ENCODE results near the gene CDS2.

DNA sequence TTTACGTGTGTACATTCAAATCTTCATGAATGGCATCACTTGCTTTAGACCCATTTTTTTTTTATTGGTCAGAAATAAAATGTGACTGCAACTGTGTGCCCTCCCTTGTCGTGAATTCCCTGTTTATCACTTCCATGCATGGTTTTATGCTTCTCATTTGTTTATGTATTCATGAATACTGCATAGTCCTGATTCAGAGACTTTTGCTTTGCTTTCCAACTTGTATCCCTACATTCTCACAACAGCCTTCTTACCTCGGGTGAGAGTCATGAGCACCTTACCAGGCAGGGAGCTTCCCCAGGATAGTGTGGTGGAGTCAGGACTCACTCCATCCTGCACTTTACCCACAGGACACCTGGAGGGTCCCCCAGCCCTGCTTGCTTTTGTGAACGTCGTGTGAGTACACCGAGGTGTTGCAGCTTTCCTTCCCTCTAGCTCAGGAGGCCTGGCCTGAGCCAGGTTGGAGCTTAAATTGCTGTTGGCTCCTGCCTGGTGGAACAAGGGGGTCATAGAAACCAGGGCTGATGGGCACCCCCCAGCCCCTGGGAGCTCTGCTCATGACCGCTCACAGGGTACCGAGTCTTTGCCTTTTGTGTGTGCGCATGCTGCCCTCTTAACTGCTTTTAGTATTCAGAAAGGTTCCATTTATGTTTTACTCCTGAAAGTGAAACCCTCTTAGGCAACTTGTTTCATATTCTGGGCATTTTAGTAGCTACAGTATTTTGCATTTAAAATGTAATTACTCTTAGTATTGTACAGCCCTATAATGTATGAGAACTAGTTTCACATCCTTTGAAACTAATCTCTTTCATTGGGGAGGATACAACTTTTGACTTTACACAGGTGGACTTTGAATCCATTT lies 66.0 kb downstream of the CDS2 start:
- no peak for TF ChIP-seq POU2F2 (IDR thresholded peaks at IDR 0.05; ENCODE audit: borderline replicate concordance, low read depth, low read length)
- no peak for TF ChIP-seq EZH2 (IDR thresholded peaks at IDR 0.05; ENCODE audit: borderline replicate concordance, control insufficient read depth, low read depth, low read length)
- TF ChIP-seq, protein P1, sequence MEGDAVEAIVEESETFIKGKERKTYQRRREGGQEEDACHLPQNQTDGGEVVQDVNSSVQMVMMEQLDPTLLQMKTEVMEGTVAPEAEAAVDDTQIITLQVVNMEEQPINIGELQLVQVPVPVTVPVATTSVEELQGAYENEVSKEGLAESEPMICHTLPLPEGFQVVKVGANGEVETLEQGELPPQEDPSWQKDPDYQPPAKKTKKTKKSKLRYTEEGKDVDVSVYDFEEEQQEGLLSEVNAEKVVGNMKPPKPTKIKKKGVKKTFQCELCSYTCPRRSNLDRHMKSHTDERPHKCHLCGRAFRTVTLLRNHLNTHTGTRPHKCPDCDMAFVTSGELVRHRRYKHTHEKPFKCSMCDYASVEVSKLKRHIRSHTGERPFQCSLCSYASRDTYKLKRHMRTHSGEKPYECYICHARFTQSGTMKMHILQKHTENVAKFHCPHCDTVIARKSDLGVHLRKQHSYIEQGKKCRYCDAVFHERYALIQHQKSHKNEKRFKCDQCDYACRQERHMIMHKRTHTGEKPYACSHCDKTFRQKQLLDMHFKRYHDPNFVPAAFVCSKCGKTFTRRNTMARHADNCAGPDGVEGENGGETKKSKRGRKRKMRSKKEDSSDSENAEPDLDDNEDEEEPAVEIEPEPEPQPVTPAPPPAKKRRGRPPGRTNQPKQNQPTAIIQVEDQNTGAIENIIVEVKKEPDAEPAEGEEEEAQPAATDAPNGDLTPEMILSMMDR (IDR thresholded peaks at IDR 0.05 in 2 of 3, conservative IDR thresholded peaks at IDR 0.05 in 1 of 3; ENCODE audit: control insufficient read depth in 2 of 3, extremely low read depth in 1 of 3, insufficient read depth in 1 of 3, low read depth in 3 of 3, low read length in 3 of 3): no peak
- no peak for TF ChIP-seq ZNF384 (IDR thresholded peaks at IDR 0.05; ENCODE audit: borderline replicate concordance, low read depth, low read length)

Measured in GM12878 (cell line).